ENCODE results near the gene ITIH5.

GRCh38 chr10:7649673-7650300 is 17.0 kb downstream of the ITIH5 start:
- TF ChIP-seq EZH2 (IDR thresholded peaks at IDR 0.05) (no peak), POLR2AphosphoS5 (IDR thresholded peaks at IDR 0.05; ENCODE audit: borderline replicate concordance, low read depth, low read length) (no peak)
